Nephron progenitor cell (in vitro differentiated cells): Measurements from ENCODE around the gene PIP.
"Not testable (repeated sequence)": the region's sequence is repeated elsewhere in the genome, so short reads cannot be mapped to it uniquely, and the experiment has no call there.

Source experiments
- DNase-seq: peaks from one replicate; pipeline ENCODE4 v3.0.0; 2021
- H3K27ac Mint-ChIP-seq: 2 replicates; pipeline ENCODE4 v1.8.0; 2021; ENCODE audit warnings: mild to moderate bottlenecking, moderate library complexity, mixed read lengths
- H3K27me3 Mint-ChIP-seq: 2 replicates; pipeline ENCODE4 v1.8.0; 2021; ENCODE audit warnings: mild to moderate bottlenecking, low read depth, mixed read lengths; ENCODE audit not compliant: poor library complexity
- H3K36me3 Mint-ChIP-seq: 2 replicates; pipeline ENCODE4 v1.8.0; 2021; ENCODE audit warnings: low read depth, mixed read lengths
- H3K4me1 Mint-ChIP-seq: 2 replicates; pipeline ENCODE4 v1.8.0; 2021; ENCODE audit warnings: mixed read lengths
- H3K4me3 Mint-ChIP-seq: 2 replicates; pipeline ENCODE4 v1.8.0; 2021; ENCODE audit warnings: mild to moderate bottlenecking, moderate library complexity, mixed read lengths
- H3K9me3 Mint-ChIP-seq: 2 replicates; pipeline ENCODE4 v1.8.0; 2021; ENCODE audit warnings: mild to moderate bottlenecking, moderate library complexity, mixed read lengths
- CTCF ChIP-seq: fragments of 200-600 bp; sonication (generic); IDR thresholded peaks from 2 replicates; pipeline ENCODE4 v1.5.0; 2021; ENCODE audit warnings: antibody characterized with exemption

The PIP gene

GRCh38 chr7:143117395-143117794, 14.5 kb upstream of the PIP start:
- peaks cover 52% of the 10 kb centered on the region for H3K9me3 Mint-ChIP-seq

GRCh38 chr7:143120691-143121405, 11.0 kb upstream of the PIP start:
- Mint-ChIP-seq H3K9me3 (peaks cover 60% of the 10 kb centered on the region), H3K4me1 (no peaks in the 10 kb centered on the region), H3K36me3 (no peaks in the 10 kb centered on the region), H3K27ac (no peak overlapping the region), H3K4me3 (no peak overlapping the region), H3K27me3 (peaks cover 7% of the 10 kb centered on the region)
- TF ChIP-seq CTCF = no peak
- DNase-seq = no peak

More at GRCh38 chr7:143117395-143117794, 14.5 kb upstream of the PIP start:
- Mint-ChIP-seq H3K27ac (no peak overlapping the region), H3K36me3 (no peaks in the 10 kb centered on the region), H3K4me1 (no peaks in the 10 kb centered on the region), H3K4me3 (no peak overlapping the region), H3K27me3 (peaks cover 10% of the 10 kb centered on the region)
- no peak for TF ChIP-seq CTCF
- no peak for DNase-seq

- not testable (repeated sequence) for H3K27ac Mint-ChIP-seq, H3K4me3 Mint-ChIP-seq, H3K4me1 Mint-ChIP-seq, DNase-seq, H3K27me3 Mint-ChIP-seq, H3K36me3 Mint-ChIP-seq
- peaks cover 42% of the 10 kb centered on the region for H3K9me3 Mint-ChIP-seq
These were observed 8.6 kb upstream of the PIP start for GRCh38 chr7:143123326-143123725.

- no peaks in the 10 kb centered on the region for H3K36me3 Mint-ChIP-seq
- H3K9me3 Mint-ChIP-seq = peaks cover 37% of the 10 kb centered on the region
- no peak for TF ChIP-seq CTCF
- H3K27me3 Mint-ChIP-seq = peaks cover 4% of the 10 kb centered on the region
- no peaks in the 10 kb centered on the region for H3K4me1 Mint-ChIP-seq
- H3K4me3 Mint-ChIP-seq = no peak overlapping the region
- DNase-seq = no peak
- no peak overlapping the region for H3K27ac Mint-ChIP-seq
These were observed 5.7 kb upstream of the PIP start for GRCh38 chr7:143126146-143126545.

- no peak overlapping the region for H3K27ac Mint-ChIP-seq
- no peak for DNase-seq
These were observed 2.8 kb upstream of the PIP start for GRCh38 chr7:143129051-143129450.

GRCh38 chr7:143129477-143129876, 2.4 kb upstream of the PIP start:
- TF ChIP-seq CTCF = no peak
- Mint-ChIP-seq H3K4me1 (no peaks in the 10 kb centered on the region), H3K4me3 (no peak overlapping the region), H3K9me3 (peaks cover 12% of the 10 kb centered on the region), H3K27ac (no peak overlapping the region), H3K36me3 (no peaks in the 10 kb centered on the region), H3K27me3 (peaks cover 7% of the 10 kb centered on the region)
- no peak for DNase-seq

More at GRCh38 chr7:143129051-143129450, 2.8 kb upstream of the PIP start:
- no peak for TF ChIP-seq CTCF
- H3K27me3 Mint-ChIP-seq = peaks cover 7% of the 10 kb centered on the region
- no peaks in the 10 kb centered on the region for H3K36me3 Mint-ChIP-seq
- H3K4me1 Mint-ChIP-seq = no peaks in the 10 kb centered on the region
- peaks cover 15% of the 10 kb centered on the region for H3K9me3 Mint-ChIP-seq
- H3K4me3 Mint-ChIP-seq = no peak overlapping the region
